Measurements from ENCODE around the gene BIRC5.
"Not testable (repeated sequence)": the region's sequence is repeated elsewhere in the genome, so short reads cannot be mapped to it uniquely, and the experiment has no call there.

Gene BIRC5

GRCh38 chr17:78241277-78242023 is 27.4 kb downstream of the BIRC5 start:
- no peak for DNase-seq

- DNase-seq = no peak
Measured at GRCh38 chr17:78242024-78242742, 28.1 kb downstream of the BIRC5 start.

GRCh38 chr17:78247304-78247703 is 33.3 kb downstream of the BIRC5 start:
- DNase-seq = no peak

GRCh38 chr17:78248051-78248914 is 34.2 kb downstream of the BIRC5 start:
- no peak for DNase-seq

- DNase-seq = no peak
Measured at GRCh38 chr17:78249074-78249817, 35.2 kb downstream of the BIRC5 start.

- no peak for DNase-seq
Measured at GRCh38 chr17:78249818-78250806, 36.1 kb downstream of the BIRC5 start.

GRCh38 chr17:78250891-78251772 is 37.1 kb downstream of the BIRC5 start:
- DNase-seq = peak; percentile 79 to 82

GRCh38 chr17:78251773-78252103 is 37.7 kb downstream of the BIRC5 start:
- DNase-seq = no peak

- DNase-seq = peak in 1 of 2 experiments; percentile 59
Measured at GRCh38 chr17:78252111-78252634, 38.1 kb downstream of the BIRC5 start.

GRCh38 chr17:78252701-78253635 is 38.9 kb downstream of the BIRC5 start:
- no peak for DNase-seq

- DNase-seq = not testable (repeated sequence)
Measured at GRCh38 chr17:78253636-78253945, 39.5 kb downstream of the BIRC5 start.

- DNase-seq = peak; percentile 79 to 83
Measured at GRCh38 chr17:78253946-78254672, 40.1 kb downstream of the BIRC5 start.

- DNase-seq = no peak
Measured at GRCh38 chr17:78255029-78255656, 41.1 kb downstream of the BIRC5 start.

GRCh38 chr17:78255953-78256706 is 42.1 kb downstream of the BIRC5 start:
- DNase-seq = no peak

- no peak for DNase-seq
Measured at GRCh38 chr17:78256707-78257591, 42.9 kb downstream of the BIRC5 start.

- DNase-seq = no peak
Measured at GRCh38 chr17:78257810-78258322, 43.8 kb downstream of the BIRC5 start.
